GM21423 (cell line): ENCODE data around the gene RAX2.

Source experiments
- ATAC-seq: cut with Tn5 transposase; IDR thresholded peaks from one replicate; pipeline ENCODE4 v1.9.1; 2021; ENCODE audit warnings: mild to moderate bottlenecking, moderate library complexity; ENCODE audit not compliant: unreplicated experiment

RAX2 gene

GRCh38 chr19:3733549-3734309 lies 38.3 kb downstream of the RAX2 start:
- ATAC-seq: no peak

GRCh38 chr19:3732108-3732507 lies 39.9 kb downstream of the RAX2 start:
- no peak for ATAC-seq

- no peak for ATAC-seq
Measured at GRCh38 chr19:3730457-3730958, 41.5 kb downstream of the RAX2 start.

GRCh38 chr19:3725640-3726310 lies 46.3 kb downstream of the RAX2 start:
- no peak for ATAC-seq

- no peak for ATAC-seq
Measured at GRCh38 chr19:3725121-3725520, 46.9 kb downstream of the RAX2 start.

- ATAC-seq: no peak
Measured at GRCh38 chr19:3723883-3724282, 48.1 kb downstream of the RAX2 start.

- ATAC-seq: no peak
Measured at GRCh38 chr19:3723110-3723488, 48.9 kb downstream of the RAX2 start.

- no peak for ATAC-seq
Measured at GRCh38 chr19:3722443-3723109, 49.5 kb downstream of the RAX2 start.

GRCh38 chr19:3721887-3722442 lies 50.1 kb downstream of the RAX2 start:
- no peak for ATAC-seq

- no peak for ATAC-seq
Measured at GRCh38 chr19:3721131-3721886, 50.7 kb downstream of the RAX2 start.

GRCh38 chr19:3720349-3720917 lies 51.6 kb downstream of the RAX2 start:
- no peak for ATAC-seq

GRCh38 chr19:3719868-3720267 lies 52.2 kb downstream of the RAX2 start:
- ATAC-seq: no peak
